Liver (tissue), 3 donors: ENCODE results near the gene ELOVL3.

Source experiments
- CTCF ChIP-seq: fragments of 150-350 bp; IDR thresholded peaks from 2 replicates; pipeline ENCODE4 v1.5.1; 2017; ENCODE audit warnings: improper control_type of control experiment, low read depth, low read length; ENCODE audit not compliant: missing input control
- FOXA1 ChIP-seq: IDR thresholded peaks from 2 replicates; pipeline ENCODE4 v1.6.1; 2016; ENCODE audit warnings: antibody characterized with exemption
- GABPA ChIP-seq, 2 donors: IDR thresholded peaks in 1 of 2; conservative IDR thresholded peaks in 1 of 2; 2 replicates each; pipeline ENCODE4 v1.6.1; 2016; ENCODE audit warnings: antibody characterized with exemption in 2 of 2, mild to moderate bottlenecking in 1 of 2, moderate library complexity in 1 of 2
- MAX ChIP-seq: IDR thresholded peaks from 2 replicates; pipeline ENCODE4 v1.6.1; 2016; ENCODE audit warnings: antibody characterized with exemption
- NR2F2 ChIP-seq: IDR thresholded peaks from 2 replicates; pipeline ENCODE4 v1.6.1; 2016; ENCODE audit warnings: antibody characterized with exemption
- RAD21 ChIP-seq, 2 donors: IDR thresholded peaks; 2 replicates each; pipeline ENCODE4 v1.6.1; 2016; ENCODE audit warnings: antibody characterized with exemption in 2 of 2, mild to moderate bottlenecking in 2 of 2
- SP1 ChIP-seq: IDR thresholded peaks from 2 replicates; pipeline ENCODE4 v1.6.1; 2018; ENCODE audit warnings: antibody characterized with exemption, mild to moderate bottlenecking
- TAF1 ChIP-seq: conservative IDR thresholded peaks from 2 replicates; pipeline ENCODE4 v1.6.1; 2016; ENCODE audit warnings: antibody characterized with exemption, mild to moderate bottlenecking
- YY1 ChIP-seq: IDR thresholded peaks from 2 replicates; pipeline ENCODE4 v1.6.1; 2016; ENCODE audit warnings: antibody characterized with exemption, mild to moderate bottlenecking
- ZBTB33 ChIP-seq: IDR thresholded peaks from 2 replicates; pipeline ENCODE4 v1.6.1; 2016; ENCODE audit warnings: antibody characterized with exemption
- donor health status: healthy.
- donor health status: healthy.

GRCh38 chr10:102264371-102264770, 38.3 kb downstream of the ELOVL3 start:
- TF ChIP-seq CTCF (no peak), ZBTB33 (no peak), SP1 (no peak), GABPA (IDR thresholded peaks at IDR 0.05 in 1 of 2, conservative IDR thresholded peaks at IDR 0.05 in 1 of 2) (no peak), MAX (no peak), NR2F2 (no peak), TAF1 (no peak), FOXA1 (no peak), RAD21 (IDR thresholded peaks at IDR 0.05) (no peak), YY1 (no peak)
